T-helper 1 cell treated with Interleukin-12 subunit alpha and Interleukin-12 subunit beta and Interleukin-4 antibody, amounts not matched to agents 30 ng/mL and 1 ng/mL, for 36 hours (primary cell): Measurements from ENCODE around the gene EMP3. TPM values are rescaled to one million over a fixed set of nuclear protein-coding genes. Genes with fewer than 3 reads are reported as not detected.
"Not testable (repeated sequence)": the region's sequence is repeated elsewhere in the genome, so short reads cannot be mapped to it uniquely, and the experiment has no call there.

Source experiments
- intact Hi-C: fragments of 100-400 bp; cut with micrococcal nuclease; formaldehyde crosslinking; loops from one replicate; pipeline ENCODE4 v1.15.1; 2024
- total RNA-seq: library from RNA; stranded (reverse); gene quantifications from 2 replicates; pipeline ENCODE4 v1.2.3, GENCODE V29; 2022

EMP3 gene, protein sequence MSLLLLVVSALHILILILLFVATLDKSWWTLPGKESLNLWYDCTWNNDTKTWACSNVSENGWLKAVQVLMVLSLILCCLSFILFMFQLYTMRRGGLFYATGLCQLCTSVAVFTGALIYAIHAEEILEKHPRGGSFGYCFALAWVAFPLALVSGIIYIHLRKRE
- 449 and 464 TPM in 2 replicates for total RNA-seq

- intact Hi-C loops, result loop anchor here (2.0 to 10.0 kb wide), 2 partner anchors 293 to 549 kb away; partner anchors contain the start of genes PPP1R15A, RPL18 and SPHK2
These were observed at the start of gene EMP3 for GRCh38 chr19:48325265-48325910. Gene EMP3, plus strand, starts transcription at chr19:48325552. Its CDS starts 1,293 bp downstream, at chr19:48326845.

DNA sequence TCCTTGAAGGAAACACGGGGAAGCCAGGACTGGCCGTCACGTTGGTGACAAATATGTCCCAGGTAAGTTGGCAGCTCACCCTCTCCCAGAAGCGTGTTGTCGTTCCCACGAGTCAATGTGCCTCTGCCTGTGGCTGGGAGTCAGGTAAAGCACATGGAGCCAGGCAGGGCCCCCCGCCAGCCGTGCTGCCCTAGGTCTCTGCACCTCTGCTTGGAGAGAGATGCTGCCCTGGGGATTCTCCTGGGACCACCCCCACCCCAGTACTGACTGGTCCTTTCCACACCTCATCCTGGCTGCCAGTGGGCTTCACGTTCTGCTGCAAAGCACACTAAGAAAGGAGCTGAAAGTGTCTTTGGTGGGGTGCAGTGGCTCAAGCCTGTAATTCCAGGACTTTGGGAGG is 45.6 kb upstream of the EMP3 start:
- intact Hi-C loops, result no loop called here

GRCh38 chr19:48283908-48284307 is 41.4 kb upstream of the EMP3 start:
- intact Hi-C loops, result no loop called here

GRCh38 chr19:48284896-48285295 is 40.5 kb upstream of the EMP3 start:
- intact Hi-C loops, result no loop called here

DNA sequence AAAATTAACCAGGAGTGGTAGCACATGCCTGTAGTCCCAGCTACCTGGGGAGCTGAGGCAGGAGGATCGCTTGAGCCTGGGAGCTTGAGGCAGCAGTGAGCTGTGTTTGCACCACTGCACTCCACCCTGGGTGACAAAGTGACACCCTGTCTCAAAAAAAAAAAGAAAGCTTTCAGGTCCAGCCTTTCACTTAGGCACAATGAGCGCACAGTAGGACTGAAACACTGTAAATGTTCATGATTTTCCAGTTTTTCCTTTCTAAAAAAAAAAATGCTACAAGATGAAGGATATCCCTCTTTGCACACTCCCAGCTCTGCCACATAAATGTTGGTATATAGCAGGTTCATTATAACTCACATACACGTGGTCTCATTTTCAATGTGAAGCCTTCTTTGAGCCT is 37.6 kb upstream of the EMP3 start:
- intact Hi-C loops, result no loop called here

GRCh38 chr19:48290401-48290770 is 35.0 kb upstream of the EMP3 start:
- intact Hi-C loops, result no loop called here

DNA sequence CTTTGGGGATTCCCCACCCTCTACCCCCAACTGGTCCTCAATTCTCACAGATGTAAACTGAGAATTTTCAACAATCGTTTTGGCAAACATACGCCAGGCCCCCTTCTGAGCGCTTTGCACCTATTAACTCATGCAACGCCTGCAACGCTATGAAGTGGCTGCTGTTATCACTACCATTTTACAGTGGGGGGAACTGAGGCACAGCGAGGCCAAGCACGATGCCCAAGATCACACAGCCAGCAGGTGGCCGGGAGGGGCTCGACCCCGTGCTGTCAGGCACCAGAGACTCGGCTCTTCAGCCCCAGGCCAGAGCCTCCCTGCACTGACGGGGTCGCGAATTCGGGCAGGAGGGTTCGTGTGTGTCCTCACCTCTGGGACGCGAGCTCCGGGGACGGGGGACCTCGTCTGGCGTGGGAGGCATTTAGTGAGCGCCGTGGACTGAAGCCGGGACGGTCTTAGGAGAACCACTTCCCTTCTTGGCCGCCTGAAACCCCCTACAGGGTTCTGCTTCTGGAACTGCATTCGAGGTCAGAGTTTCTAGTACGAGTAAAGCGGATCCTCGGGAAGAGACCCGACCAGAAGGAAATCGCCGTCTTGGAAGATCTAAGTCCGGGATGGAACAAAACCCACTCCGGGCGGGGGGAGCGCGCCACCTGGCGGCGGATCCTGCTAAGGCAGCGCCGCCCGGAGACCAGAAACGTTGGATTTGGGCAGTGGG is 34.4 kb upstream of the EMP3 start:
- intact Hi-C loops, result loop anchor here (1.0 kb wide), 2 partner anchors 24 to 328 kb away; no protein-coding TSS in a partner anchor

GRCh38 chr19:48291489-48291815 is 33.9 kb upstream of the EMP3 start:
- intact Hi-C loops, result loop anchor here (1.0 kb wide), 2 partner anchors 24 to 328 kb away; no protein-coding TSS in a partner anchor

DNA sequence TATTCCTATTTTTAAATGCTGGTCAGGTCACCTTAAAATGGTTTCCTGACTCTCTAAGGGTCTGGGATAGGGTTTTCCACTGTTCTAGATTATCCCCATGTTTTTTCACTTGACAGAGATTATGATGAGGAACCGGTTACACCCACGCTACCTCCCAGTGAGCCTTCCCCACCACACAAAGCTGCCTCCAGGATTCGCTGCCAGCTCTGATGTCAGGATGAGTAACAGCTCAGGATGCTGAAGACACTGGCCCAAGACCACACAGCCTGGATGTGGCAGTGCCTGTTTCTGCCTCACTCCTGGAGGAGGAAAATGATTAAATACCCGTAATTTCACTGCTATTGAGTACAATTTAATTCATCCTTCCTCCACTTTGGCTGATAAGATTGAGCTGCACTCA is 32.6 kb upstream of the EMP3 start:
- intact Hi-C loops, result no loop called here

- intact Hi-C loops, result no loop called here
These were observed 29.9 kb upstream of the EMP3 start for GRCh38 chr19:48295458-48295857.

- intact Hi-C loops, result no loop called here
These were observed 28.2 kb upstream of the EMP3 start for GRCh38 chr19:48296963-48297734.

- intact Hi-C loops, result no loop called here
These were observed 27.4 kb upstream of the EMP3 start for GRCh38 chr19:48297975-48298374.

- intact Hi-C loops, result no loop called here
These were observed 23.3 kb upstream of the EMP3 start for GRCh38 chr19:48301886-48302599.

GRCh38 chr19:48302600-48302959 is 22.8 kb upstream of the EMP3 start:
- intact Hi-C loops, result no loop called here

DNA sequence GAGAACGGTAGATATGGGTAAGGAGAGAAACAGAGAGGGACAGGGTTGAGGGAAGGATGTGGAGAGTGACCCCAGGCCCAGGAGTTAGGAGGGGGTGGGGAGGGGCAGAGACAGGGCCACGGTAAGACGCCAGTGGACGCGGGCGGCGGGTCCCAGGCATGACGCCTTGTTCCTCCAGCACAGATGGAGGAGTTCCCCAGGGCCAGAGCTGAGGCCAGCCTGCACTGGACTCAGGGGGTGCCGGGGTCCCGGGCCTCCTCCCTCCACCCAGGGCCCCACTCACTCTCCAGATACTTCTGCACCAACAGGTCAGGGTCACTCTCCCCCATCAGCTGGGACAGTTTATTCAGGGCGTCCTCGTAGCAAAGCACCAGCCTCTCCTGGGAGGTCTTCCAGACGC is 22.0 kb upstream of the EMP3 start:
- intact Hi-C loops, result no loop called here

DNA sequence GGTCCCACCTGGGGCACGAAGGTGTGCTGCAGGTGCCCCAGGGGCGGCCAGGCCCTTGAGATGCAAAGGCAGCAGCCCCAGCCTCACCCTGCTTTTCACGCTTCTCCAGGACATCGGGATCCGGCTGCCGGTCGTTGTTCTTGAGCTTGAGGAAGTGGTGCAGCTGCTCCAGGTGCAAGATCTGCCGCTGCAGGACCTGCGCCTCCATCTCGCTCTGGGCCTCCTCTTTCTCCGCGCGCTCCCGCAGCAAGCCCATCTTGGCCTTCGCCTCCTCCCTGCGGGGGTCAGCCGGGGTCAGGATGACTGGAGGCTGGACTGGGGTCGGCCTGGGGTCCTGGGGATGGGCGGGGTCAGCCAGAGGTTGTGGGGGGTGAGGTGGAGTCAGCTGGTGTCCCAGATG is 21.5 kb upstream of the EMP3 start:
- intact Hi-C loops, result no loop called here

DNA sequence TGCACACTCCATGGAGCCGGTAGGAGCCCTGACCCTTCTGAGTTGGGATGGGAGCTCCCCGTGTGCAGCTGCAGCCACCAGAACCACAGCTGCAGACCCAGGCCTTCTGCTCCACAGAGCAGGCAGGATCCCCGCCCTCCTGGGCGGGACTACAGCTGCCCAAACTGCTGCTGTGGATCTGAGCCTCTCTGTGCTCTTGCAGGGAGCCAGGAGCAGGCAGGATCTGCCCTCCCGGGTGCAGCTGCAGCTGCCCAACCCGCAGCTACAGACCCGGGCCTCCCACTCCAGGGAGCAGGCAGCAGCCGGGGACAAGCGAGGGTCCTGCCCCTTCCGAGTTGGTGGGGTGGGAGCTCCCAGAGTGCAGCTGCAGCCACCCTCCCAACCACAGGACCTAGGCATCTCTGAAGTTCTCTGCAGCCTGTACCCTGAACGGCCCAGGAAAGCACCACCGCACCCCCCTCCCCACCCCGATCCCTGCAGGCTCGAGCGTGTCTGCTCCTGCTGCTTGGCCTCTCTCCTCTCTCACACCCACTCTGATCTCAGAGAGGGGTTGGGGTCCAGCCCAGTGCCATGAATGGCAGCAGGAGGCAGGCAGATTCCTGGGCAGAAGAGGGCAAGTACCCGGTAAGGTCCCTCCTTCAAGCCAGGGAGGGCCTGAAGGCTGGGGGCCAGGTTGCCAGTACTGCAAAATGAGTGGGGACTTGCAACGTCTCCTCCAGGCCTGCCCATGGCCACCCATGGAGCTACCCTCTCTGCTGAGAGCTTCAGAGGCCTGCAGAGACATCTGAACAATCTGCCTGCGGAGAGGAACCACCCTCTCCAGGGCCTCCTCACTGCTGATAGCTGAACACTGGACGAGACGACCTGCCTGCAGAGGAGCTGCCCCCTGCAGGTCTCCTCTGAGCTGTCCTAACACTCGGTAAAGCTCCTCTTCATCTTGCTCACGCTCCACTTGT is 16.4 kb upstream of the EMP3 start:
- intact Hi-C loops, result no loop called here

DNA sequence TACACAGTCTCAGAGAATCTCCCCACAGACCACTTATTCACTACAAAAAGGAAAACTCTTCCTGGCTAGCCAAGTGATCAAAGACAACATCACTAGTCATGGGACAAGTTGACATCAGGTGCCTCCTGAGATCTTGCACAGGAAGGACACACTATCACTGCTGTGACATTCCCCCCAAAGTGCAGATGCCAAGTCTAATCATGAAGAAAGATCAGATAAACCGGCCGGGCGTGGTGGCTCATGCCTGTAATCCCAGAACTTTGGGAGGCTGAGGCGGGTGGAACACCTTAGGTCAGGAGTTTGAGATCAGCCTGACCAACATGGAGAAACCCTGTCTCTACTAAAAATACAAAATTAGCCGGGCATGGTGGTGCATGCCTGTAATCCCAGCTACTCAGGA is 15.6 kb upstream of the EMP3 start:
- intact Hi-C loops, result not testable (repeated sequence)

GRCh38 chr19:48310227-48310626 is 15.1 kb upstream of the EMP3 start:
- intact Hi-C loops, result no loop called here

- intact Hi-C loops, result no loop called here
These were observed 14.0 kb upstream of the EMP3 start for GRCh38 chr19:48311384-48311783.
